Activated CD8-positive, alpha-beta memory T cell treated with anti-CD3 and anti-CD28 coated beads, Interleukin-2, amount 10 ng/mL, durations not matched to agents 7 days and 5 days (primary cell): ENCODE data around the gene AARSD1. TPM values are rescaled to one million over a fixed set of nuclear protein-coding genes. Genes with fewer than 3 reads are reported as not detected.
"Not testable (repeated sequence)": the region's sequence is repeated elsewhere in the genome, so short reads cannot be mapped to it uniquely, and the experiment has no call there.

Experiments
- ATAC-seq: fragments of 150-1000 bp; cut with Tn5 transposase; one replicate; pipeline ENCODE4 v1.10.0; 2021; ENCODE audit warnings: moderate library complexity
- CTCF ChIA-PET: fragments of 350-600 bp; sonication (Branson Sonifier 250); formaldehyde crosslinking; loops from one replicate; lab custom pipeline; 2021; ENCODE audit warnings: antibody characterized with exemption; lab: Charles Lee
- DNase-seq: peaks from one replicate; pipeline ENCODE4 v3.0.0-alpha.2; 2020
- H3K27ac Mint-ChIP-seq: one replicate; pipeline ENCODE4 v1.8.0; 2021; ENCODE audit warnings: mild to moderate bottlenecking, mixed read lengths
- H3K27me3 Mint-ChIP-seq: one replicate; pipeline ENCODE4 v1.8.0; 2021; ENCODE audit warnings: mixed read lengths
- H3K36me3 Mint-ChIP-seq: one replicate; pipeline ENCODE4 v1.8.0; 2021; ENCODE audit warnings: mild to moderate bottlenecking, mixed read lengths
- H3K4me1 Mint-ChIP-seq: one replicate; pipeline ENCODE4 v1.8.0; 2021; ENCODE audit warnings: mixed read lengths
- H3K4me3 Mint-ChIP-seq: one replicate; pipeline ENCODE4 v1.8.0; 2021; ENCODE audit warnings: mild to moderate bottlenecking, moderate library complexity, mixed read lengths
- H3K9me3 Mint-ChIP-seq: one replicate; pipeline ENCODE4 v1.8.0; 2022; ENCODE audit warnings: low read depth, mixed read lengths
- total RNA-seq, 2 experiments: library from RNA; stranded (reverse); gene quantifications; one replicate each; pipeline ENCODE4 v1.2.3, GENCODE V29; 2021

AARSD1 gene
- total RNA-seq, 2 experiments from 2014 or later, result 34.1 to 41.9 TPM

DNA sequence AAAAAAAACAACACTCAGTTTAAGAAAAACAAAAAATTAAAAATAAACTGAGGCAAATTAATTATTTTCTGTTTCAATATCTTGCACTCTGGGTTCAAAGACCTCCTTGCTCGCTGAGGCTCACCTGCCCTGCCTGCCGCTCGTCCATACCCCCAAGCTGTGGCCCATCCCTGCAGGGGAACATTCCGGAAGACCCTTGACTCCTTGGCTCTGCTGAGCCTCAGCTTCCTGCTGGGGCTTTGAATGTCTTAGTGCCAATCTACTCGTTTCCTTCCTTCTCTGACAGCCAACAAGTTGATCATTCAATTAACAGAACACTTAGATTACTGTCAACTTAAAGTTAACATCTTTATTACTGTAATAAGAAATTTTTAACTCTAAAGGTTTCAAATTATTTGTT is 39.4 kb downstream of the AARSD1 start:
- Mint-ChIP-seq H3K4me3 (no peak overlapping the region), H3K27ac (no peak overlapping the region), H3K4me1 (peaks cover 20% of the 10 kb centered on the region), H3K9me3 (no peaks in the 10 kb centered on the region), H3K27me3 (peaks cover 19% of the 10 kb centered on the region), H3K36me3 (no peaks in the 10 kb centered on the region)
- ATAC-seq, result no peak
- CTCF ChIA-PET, result interaction anchor here (0.8 kb wide), 1 partner anchor 105 kb away, joined by 3 read pairs; no protein-coding TSS in a partner anchor
- DNase-seq, result no peak

DNA sequence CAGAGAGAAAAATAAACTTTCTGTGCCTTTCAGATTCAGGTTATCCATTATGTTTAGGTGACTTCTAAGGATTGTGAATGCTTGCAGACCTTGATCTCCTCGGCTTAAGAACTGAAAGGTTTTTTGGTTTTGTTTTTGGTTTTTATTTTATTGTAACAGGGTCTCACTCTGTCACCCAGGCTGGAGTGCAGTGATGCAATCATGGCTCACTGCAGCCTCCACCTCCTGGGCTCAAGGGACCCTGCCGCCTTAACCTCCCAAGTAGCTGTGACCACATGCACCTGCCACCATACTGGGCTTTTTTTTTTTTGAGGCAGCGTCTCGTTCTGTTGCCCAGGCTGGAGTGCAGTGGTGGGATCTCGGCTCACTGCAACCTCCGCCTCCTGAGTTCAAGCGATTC is 40.8 kb downstream of the AARSD1 start:
- not testable (repeated sequence) for H3K36me3 Mint-ChIP-seq, H3K27ac Mint-ChIP-seq, H3K4me1 Mint-ChIP-seq, H3K4me3 Mint-ChIP-seq, DNase-seq, ATAC-seq, H3K9me3 Mint-ChIP-seq
- CTCF ChIA-PET, result interaction anchor here (1.3 kb wide), 1 partner anchor 345 kb away, joined by 3 read pairs; no protein-coding TSS in a partner anchor
- peaks cover 29% of the 10 kb centered on the region for H3K27me3 Mint-ChIP-seq

DNA sequence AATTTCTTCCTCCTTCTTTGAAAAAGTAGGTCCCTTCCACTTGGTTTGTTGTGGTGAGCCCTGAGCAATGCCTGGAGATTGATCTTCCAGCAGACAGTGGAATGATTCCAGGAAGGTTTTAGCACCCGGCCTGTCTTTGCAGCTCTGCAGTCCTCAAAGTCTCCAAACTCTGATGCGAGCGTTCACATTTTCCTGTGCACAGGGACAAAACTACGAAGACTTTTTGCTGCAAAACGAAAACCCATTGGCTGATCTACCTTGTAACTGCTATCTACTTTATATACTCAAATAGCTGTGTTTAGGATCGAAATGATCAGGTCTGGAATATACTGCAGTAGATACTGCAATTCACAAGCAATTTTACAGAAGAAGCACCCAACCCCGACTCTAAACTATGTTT is 42.0 kb downstream of the AARSD1 start:
- no peak for DNase-seq
- Mint-ChIP-seq H3K36me3 (no peaks in the 10 kb centered on the region), H3K9me3 (no peaks in the 10 kb centered on the region), H3K4me1 (peaks cover 8% of the 10 kb centered on the region), H3K4me3 (no peak overlapping the region), H3K27ac (no peak overlapping the region), H3K27me3 (peaks cover 33% of the 10 kb centered on the region)
- CTCF ChIA-PET, result interaction anchor here (1.3 kb wide), 1 partner anchor 344 kb away, joined by 3 read pairs; no protein-coding TSS in a partner anchor
- no peak for ATAC-seq

DNA sequence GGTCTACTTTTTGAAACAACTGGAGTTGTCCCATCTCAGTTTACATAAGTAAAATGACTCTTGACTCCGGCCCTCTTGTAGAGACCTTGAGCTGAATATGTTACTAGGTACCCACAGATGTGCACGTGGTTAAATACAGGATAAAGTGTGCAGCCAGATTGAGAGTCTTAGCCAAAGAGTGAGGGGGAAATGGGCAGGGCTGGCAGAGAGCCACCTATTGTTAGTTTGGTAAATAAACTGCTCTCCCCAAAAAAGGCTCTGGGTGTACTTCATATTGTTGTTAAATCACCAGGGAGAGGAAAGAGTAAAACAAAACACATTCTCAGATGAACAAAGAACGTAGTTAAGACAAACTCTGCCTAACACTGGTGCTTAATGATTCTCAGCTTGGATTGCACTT is 43.3 kb downstream of the AARSD1 start:
- Mint-ChIP-seq H3K4me3 (no peak overlapping the region), H3K36me3 (no peaks in the 10 kb centered on the region), H3K27me3 (peaks cover 33% of the 10 kb centered on the region), H3K4me1 (peaks cover 7% of the 10 kb centered on the region), H3K9me3 (no peaks in the 10 kb centered on the region), H3K27ac (no peak overlapping the region)
- DNase-seq (no peak), ATAC-seq (no peak)
- CTCF ChIA-PET, result no interaction called here

DNA sequence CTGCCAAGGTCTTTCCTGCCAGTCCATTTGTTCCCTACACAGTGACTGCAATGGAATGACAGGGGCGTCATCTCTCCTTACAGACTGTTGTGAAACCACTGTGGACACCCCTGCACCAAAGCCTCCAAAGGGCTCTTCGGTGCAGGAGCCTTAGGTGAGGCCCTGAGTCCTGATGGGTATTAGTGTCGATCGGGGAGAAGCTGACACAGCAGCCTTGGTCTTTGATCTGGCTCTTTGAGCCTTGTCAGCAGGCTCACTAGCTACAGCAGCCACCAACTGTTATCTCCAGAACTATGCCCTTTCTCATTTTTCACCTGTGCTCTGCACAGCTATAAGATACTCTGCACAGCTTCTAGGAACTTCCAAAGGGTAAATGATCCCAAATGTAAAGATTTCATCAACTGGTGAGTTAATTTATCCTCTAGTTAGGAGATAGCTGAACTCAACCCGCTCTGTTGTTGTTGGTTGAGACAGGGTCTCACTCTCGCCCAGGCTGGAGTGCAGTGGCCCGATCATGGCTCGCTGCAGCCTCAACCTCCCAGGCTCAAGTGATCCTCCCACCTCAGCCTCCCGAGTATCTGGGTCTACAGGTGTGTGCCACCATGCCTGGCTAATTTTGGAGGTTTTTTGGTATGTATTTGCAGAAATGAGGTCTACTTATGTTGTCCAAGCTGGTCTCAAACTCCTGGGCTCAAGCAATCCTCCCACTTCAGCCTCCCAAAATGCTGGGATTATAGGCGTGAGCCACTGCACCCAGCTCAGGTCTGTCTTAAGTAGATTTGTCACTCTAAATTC is 44.0 kb downstream of the AARSD1 start:
- peaks cover 33% of the 10 kb centered on the region for H3K27me3 Mint-ChIP-seq
- ATAC-seq (no peak), DNase-seq (no peak)
- CTCF ChIA-PET, result no interaction called here
- no peak overlapping the region for H3K4me3 Mint-ChIP-seq
- no peak overlapping the region for H3K27ac Mint-ChIP-seq
- no peaks in the 10 kb centered on the region for H3K9me3 Mint-ChIP-seq
- H3K36me3 Mint-ChIP-seq, result no peaks in the 10 kb centered on the region
- peaks cover 7% of the 10 kb centered on the region for H3K4me1 Mint-ChIP-seq

DNA sequence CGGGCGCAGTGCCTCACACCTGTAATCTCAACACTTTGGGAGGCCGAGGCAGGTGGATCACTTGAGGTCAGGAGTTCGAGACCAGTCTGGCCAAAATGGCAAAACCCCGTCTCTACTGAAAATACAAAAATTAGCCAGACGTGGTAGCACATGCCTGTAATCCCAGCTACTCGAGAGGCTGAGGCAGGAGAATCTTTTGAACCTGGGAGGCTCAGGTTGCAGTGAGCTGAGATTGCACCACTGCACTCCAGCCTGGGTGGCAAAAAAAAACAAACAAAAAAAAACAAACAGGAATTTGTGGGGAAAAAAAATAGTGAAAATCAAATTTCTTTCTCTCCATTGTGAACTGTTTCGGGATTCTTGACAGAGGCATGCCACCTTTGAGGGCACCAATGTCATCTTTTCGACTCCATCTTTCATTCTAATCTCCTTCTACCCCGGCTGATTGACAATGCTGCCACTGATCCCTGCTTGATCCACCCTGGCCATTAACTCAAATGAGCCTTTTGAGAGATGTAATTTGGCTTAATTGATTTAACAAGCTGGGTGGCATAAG is 44.7 kb downstream of the AARSD1 start:
- H3K27ac Mint-ChIP-seq, DNase-seq, CTCF ChIA-PET, H3K9me3 Mint-ChIP-seq, H3K4me1 Mint-ChIP-seq, H3K4me3 Mint-ChIP-seq, ATAC-seq, H3K36me3 Mint-ChIP-seq: not testable (repeated sequence)
- H3K27me3 Mint-ChIP-seq, result peaks cover 33% of the 10 kb centered on the region

DNA sequence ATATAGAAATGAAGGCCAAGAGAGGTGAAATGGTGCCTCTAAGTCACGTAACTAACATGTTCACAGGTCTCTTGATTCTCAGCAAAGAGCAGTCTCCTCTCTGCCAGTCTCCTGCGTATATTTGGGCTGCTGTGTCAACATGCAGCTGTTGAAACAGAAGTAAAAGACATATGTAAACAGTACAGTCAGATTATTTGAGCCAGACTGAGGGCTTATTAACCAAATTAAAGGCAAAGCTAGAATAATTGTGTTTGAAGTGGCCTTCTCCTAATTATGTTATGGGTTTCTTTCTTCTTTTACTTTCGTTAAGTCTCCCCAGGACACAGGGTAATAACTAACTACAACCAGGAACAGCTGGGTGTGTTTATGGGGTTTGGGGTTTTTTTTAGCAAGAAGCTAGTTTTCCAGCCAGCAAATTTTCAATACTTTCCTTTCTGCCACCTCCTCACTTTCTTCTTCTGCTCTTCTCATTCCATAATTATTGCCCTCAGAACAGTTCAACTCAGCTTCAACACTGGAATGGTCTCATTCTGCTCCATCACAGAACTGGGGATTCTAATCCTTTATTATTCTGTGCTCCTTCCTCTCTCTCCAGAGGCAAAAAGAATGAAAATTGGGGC is 45.2 kb downstream of the AARSD1 start:
- peaks cover 5% of the 10 kb centered on the region for H3K4me1 Mint-ChIP-seq
- H3K4me3 Mint-ChIP-seq, result no peak overlapping the region
- no peak overlapping the region for H3K27ac Mint-ChIP-seq
- H3K36me3 Mint-ChIP-seq, result no peaks in the 10 kb centered on the region
- CTCF ChIA-PET, result no interaction called here
- H3K27me3 Mint-ChIP-seq, result peaks cover 33% of the 10 kb centered on the region
- ATAC-seq (no peak), DNase-seq (no peak)
- H3K9me3 Mint-ChIP-seq, result no peaks in the 10 kb centered on the region

DNA sequence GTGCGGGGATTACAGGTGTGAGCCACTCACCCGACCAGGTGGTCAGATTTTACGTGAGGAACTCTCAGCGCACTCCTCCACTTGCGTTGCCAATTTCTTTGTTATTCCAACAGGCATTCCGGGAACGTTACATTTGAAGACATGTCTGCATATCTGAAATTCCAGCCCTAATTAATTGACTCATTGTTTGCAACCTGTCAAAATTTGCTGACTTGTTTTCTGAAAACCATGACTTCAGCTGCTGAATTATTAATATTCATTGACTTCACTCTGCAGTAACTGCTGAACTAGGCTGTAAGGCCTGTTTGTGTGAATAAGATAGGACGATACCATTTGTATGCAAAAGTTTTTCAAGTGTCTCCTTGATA is 47.0 kb downstream of the AARSD1 start:
- no peak for DNase-seq
- no peaks in the 10 kb centered on the region for H3K9me3 Mint-ChIP-seq
- H3K4me3 Mint-ChIP-seq, result no peak overlapping the region
- CTCF ChIA-PET, result no interaction called here
- H3K36me3 Mint-ChIP-seq, result no peaks in the 10 kb centered on the region
- ATAC-seq, result no peak
- H3K27ac Mint-ChIP-seq, result no peak overlapping the region
- peaks cover 5% of the 10 kb centered on the region for H3K4me1 Mint-ChIP-seq
- H3K27me3 Mint-ChIP-seq, result peaks cover 26% of the 10 kb centered on the region

DNA sequence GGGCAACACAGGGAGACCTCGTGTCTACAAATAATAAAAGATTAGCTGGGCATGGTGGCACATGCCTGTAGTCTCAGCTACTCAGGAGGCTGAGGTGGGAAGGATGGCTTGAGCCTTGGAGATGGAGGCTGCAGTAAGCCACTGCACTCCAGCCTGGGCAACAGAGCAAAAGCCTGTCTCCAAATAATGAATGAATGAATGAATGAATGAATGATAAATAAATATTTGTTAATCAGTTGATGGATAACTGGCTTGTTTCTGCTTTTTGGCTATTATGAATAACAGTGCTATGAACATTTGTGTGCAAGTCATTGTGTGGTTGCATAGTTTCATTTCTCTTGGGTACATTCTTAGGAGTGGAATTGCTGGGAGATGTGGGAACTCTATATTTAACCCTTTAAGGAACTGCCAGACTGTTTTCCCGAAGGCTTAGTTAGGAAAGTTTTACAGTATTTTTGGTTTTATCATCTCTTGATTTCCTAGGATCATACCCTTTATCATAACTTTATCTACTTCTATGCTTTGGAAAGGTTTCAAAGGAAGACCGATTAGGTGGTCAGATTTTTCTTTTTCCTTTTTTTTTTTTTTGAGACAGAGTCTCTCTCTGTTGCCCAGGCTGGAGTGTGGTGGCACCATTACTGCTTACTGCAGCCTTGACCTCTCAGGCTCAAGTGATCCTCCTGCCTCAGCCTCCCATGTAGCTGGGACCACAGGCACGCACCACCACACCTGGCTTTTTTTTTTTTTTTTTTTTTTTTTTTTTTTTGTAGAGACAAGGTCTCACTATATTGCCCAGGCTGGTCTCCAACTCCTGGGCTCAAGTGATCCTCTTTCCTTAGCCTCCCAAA is 47.6 kb downstream of the AARSD1 start:
- ATAC-seq, H3K9me3 Mint-ChIP-seq, DNase-seq, H3K4me1 Mint-ChIP-seq, H3K4me3 Mint-ChIP-seq, CTCF ChIA-PET, H3K27ac Mint-ChIP-seq, H3K36me3 Mint-ChIP-seq: not testable (repeated sequence)
- H3K27me3 Mint-ChIP-seq, result peaks cover 22% of the 10 kb centered on the region

DNA sequence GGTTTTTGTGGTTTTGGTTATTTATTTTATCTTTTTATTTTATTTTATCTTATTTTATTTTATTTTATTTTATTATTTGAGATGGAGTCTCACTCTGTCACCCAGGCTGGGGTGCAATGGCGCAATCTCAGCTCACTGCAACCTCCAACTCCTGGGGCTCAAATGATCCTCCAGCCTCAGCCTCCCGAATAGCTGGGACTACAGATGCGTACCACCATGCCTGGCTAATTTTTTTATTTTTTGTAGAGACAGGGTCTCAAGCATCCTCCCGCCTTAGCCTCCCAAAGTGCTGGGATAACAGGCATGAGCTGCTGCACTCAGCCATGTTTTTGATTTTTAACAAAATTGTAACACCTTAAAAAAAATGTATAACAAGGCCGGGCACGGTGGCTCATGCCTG is 49.0 kb downstream of the AARSD1 start:
- H3K27ac Mint-ChIP-seq, H3K4me1 Mint-ChIP-seq, H3K9me3 Mint-ChIP-seq, DNase-seq, CTCF ChIA-PET, H3K4me3 Mint-ChIP-seq, H3K36me3 Mint-ChIP-seq, ATAC-seq: not testable (repeated sequence)
- peaks cover 25% of the 10 kb centered on the region for H3K27me3 Mint-ChIP-seq

DNA sequence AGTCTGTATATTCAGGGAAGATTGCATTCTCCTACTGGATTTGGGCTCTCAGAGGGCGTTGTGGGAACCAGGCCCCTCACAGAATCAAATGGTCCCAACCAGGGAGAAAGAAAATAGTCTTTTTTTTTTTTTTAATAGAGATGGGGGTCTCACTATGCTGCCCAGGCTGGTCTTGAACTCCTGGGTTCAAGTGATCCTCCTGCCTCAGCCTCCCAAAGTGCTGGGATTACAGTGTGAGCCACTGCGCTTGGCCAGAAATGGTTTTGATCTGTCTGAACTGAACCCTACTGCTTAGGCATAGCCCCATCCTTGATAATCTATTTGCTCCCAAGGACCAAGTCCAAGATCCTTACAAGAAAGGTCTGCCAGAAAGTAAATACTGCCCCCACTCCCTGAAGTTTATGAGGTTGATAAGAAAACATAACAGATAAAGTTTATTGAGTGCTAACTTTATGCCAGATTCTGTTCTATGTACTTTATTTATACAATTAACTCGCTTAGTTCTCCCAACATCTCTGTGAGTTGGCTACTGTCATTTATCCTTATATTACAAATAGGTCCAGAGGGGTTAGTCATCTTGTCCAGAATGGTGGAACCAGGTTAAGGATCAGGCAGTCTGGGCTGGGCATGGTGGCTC is 50.2 kb downstream of the AARSD1 start:
- Mint-ChIP-seq H3K27me3 (peaks cover 24% of the 10 kb centered on the region), H3K4me3 (no peak overlapping the region), H3K4me1 (no peaks in the 10 kb centered on the region), H3K36me3 (no peaks in the 10 kb centered on the region), H3K27ac (no peak overlapping the region), H3K9me3 (no peaks in the 10 kb centered on the region)
- CTCF ChIA-PET, result interaction anchor here (1.1 to 1.2 kb wide), 2 partner anchors 8 to 11 kb away, joined by 3 read pairs; no protein-coding TSS in a partner anchor
- DNase-seq (no peak), ATAC-seq (no peak)

DNA sequence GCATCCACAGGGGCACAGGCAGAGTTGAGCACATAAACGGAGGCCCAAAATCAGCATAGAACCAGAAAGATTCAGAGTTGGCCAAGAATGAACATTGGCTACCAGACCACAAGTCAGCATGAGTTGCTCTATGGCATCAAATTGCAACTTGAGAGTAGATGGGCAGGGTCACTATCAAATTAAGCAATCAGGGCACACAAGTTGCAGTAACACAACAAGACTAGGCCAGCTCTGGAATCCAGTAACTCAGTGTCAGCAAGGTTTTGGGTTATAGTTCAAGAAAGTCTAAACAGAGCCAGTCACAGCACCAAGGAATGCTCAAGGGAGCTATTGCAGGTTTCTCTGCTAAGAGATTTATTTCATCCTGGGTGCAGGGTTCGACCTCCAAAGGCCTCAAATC is 50.7 kb downstream of the AARSD1 start:
- DNase-seq, result no peak
- CTCF ChIA-PET, result interaction anchor here (1.0 to 1.2 kb wide), 3 partner anchors 8 to 15 kb away, joined by 3 read pairs; no protein-coding TSS in a partner anchor
- Mint-ChIP-seq H3K36me3 (no peaks in the 10 kb centered on the region), H3K27me3 (peaks cover 19% of the 10 kb centered on the region), H3K4me1 (no peaks in the 10 kb centered on the region), H3K4me3 (no peak overlapping the region), H3K27ac (no peak overlapping the region), H3K9me3 (no peaks in the 10 kb centered on the region)
- ATAC-seq, result no peak
